ENCODE results near the gene FPR2.

FPR2 gene

DNA sequence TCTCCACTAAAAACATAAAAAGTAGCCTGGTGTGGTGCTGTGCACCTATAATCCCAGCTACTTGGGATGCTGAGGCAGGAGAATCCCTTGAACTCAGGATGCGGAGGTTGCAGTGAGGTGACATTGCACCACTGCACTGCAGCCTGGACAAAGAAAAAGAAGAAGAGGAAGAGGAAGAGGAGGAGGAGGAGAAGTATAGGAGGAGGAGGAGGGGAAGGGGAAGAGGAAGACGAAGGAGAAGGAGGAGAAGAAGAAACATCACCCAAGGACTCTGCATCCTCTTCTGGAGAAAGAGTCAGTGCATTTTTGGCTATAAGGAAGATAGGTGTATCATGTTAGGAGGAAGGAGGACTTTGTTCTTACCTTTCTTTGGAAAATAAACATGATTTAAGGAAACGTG lies 21.0 kb downstream of the FPR2 start:
- Histone ChIP-seq H3K27me3 (ENCODE audit: insufficient read depth, low read length) (peaks cover 4% of the 10 kb centered on the region; the same call in 1 of the 2 replicates), H3K4me1 (ENCODE audit: control insufficient read depth, insufficient read depth, low read length, unreplicated experiment) (peaks cover 18% of the 10 kb centered on the region), H2AFZ (ENCODE audit: low read length, unreplicated experiment) (no peak overlapping the region), H3K4me3 (ENCODE audit: low read depth, low read length) (no peak overlapping the region), H3K27ac (ENCODE audit: low read depth, low read length) (no peak overlapping the region), H3K79me2 (ENCODE audit: control insufficient read depth, insufficient read depth, low read length, unreplicated experiment) (no peaks in the 10 kb centered on the region), H3K36me3 (ENCODE audit: insufficient read depth, low read length) (no peaks in the 10 kb centered on the region)

DNA sequence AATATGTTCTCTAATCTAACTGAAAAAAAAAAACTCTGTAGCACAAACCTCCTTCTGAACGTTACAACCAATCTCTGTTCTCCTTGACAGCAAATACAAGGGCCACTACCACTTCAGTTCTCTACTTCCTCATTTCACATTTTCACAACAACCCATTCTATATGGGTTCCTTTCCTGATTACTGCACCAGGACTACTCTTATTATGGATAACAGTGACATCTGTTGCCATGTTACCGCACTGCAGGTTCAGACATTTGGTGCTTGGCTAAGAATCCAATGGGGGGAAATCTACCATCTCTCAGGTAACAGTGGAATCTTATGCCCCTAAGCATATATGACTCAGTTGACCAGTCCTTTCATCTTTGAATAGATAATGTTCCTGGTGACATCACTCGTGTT lies 22.4 kb downstream of the FPR2 start:
- Histone ChIP-seq H3K27me3 (ENCODE audit: insufficient read depth, low read length) (peaks cover 4% of the 10 kb centered on the region; the same call in 1 of the 2 replicates), H3K79me2 (ENCODE audit: control insufficient read depth, insufficient read depth, low read length, unreplicated experiment) (no peaks in the 10 kb centered on the region)

DNA sequence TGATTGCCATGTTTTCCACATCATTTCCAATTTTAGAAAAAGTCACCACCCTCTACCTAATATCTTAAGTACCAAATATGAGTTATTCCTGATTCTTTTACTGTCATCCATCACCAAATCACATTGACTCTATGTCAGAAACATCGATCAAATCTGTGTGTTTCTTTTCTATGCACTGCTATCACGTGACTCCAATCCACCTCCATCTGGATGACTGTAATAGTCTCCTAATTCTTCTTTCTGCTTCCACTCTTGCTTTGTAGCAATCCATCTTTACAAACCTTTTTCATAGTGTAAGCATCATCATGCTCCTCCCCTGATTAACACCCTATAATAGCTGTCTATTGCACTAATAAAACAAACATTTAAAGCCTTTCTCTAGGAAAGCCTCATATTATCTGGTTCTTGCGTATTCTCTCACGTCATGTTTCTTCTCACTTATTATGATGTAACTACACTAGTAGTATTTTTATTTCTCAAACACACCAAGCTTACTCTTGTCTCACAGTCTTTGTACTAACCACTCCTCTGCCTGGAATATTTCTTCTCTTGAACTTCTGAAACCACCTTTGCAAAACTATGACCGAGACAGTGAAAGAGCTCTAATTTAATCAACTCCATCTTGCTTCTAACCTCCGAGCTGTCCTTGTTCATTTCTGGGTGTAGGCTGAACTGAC lies 23.3 kb downstream of the FPR2 start:
- peaks cover 4% of the 10 kb centered on the region; the same call in 1 of the 2 replicates for H3K27me3 ChIP-seq (ENCODE audit: insufficient read depth, low read length)
- H3K4me1 ChIP-seq (ENCODE audit: control insufficient read depth, insufficient read depth, low read length, unreplicated experiment), result peaks cover 18% of the 10 kb centered on the region
- H3K36me3 ChIP-seq (ENCODE audit: insufficient read depth, low read length), result no peaks in the 10 kb centered on the region
- H3K79me2 ChIP-seq (ENCODE audit: control insufficient read depth, insufficient read depth, low read length, unreplicated experiment), result no peaks in the 10 kb centered on the region
- no peak overlapping the region for H3K4me3 ChIP-seq (ENCODE audit: low read depth, low read length)
- H3K27ac ChIP-seq (ENCODE audit: low read depth, low read length), result peak overlapping the region; percentile 77
- H2AFZ ChIP-seq (ENCODE audit: low read length, unreplicated experiment), result no peak overlapping the region

More for the DNA sequence above, 22.4 kb downstream of the FPR2 start:
- Histone ChIP-seq H3K4me1 (ENCODE audit: control insufficient read depth, insufficient read depth, low read length, unreplicated experiment) (peaks cover 18% of the 10 kb centered on the region), H3K36me3 (ENCODE audit: insufficient read depth, low read length) (no peaks in the 10 kb centered on the region), H2AFZ (ENCODE audit: low read length, unreplicated experiment) (no peak overlapping the region), H3K4me3 (ENCODE audit: low read depth, low read length) (no peak overlapping the region), H3K27ac (ENCODE audit: low read depth, low read length) (no peak overlapping the region)

DNA sequence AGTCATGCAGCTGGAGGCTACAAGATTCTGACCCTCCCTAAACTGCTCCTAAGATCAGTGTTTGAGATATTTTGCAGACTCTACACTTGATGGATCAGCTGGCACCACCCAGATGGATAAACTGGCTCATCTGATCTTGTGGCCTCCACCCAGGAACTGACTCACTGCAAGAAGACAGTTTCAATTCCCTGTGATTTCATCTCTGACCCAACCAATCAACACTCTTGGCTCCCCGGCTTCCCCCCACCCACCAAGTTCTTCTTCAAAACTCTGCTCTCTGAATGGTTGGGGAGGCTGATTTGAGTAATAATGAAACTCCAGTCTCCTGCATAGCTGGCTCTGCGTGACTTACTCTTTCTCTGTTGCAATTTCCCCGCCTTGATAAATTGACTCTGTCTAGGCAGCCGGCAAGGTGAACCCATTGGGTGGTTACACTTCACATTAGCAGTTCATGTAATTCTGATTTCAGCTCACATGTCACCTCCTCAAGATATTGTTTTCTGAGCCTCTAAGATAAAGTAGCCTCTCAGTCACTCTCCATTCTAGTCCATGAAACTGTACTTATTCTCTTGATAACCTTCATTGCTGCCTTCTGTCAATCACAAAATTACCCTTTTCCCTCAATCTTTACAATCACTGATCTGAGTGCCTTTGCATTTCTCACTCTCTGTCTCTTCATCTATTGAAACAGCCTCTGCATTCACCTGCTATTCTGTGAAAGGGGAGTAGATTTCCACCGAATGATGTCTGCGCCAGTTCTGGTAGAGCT lies 24.1 kb downstream of the FPR2 start:
- H3K27ac ChIP-seq (ENCODE audit: low read depth, low read length), result peak overlapping the region; percentile 77
- peak overlapping the region; percentile 57 for H2AFZ ChIP-seq (ENCODE audit: low read length, unreplicated experiment)
- peaks cover 18% of the 10 kb centered on the region for H3K4me1 ChIP-seq (ENCODE audit: control insufficient read depth, insufficient read depth, low read length, unreplicated experiment)
- H3K36me3 ChIP-seq (ENCODE audit: insufficient read depth, low read length), result no peaks in the 10 kb centered on the region
- no peaks in the 10 kb centered on the region for H3K79me2 ChIP-seq (ENCODE audit: control insufficient read depth, insufficient read depth, low read length, unreplicated experiment)
- peak overlapping the region; percentile 32 for H3K4me3 ChIP-seq (ENCODE audit: low read depth, low read length)
- H3K27me3 ChIP-seq (ENCODE audit: insufficient read depth, low read length), result peaks cover 4% of the 10 kb centered on the region; the same call in 1 of the 2 replicates

DNA sequence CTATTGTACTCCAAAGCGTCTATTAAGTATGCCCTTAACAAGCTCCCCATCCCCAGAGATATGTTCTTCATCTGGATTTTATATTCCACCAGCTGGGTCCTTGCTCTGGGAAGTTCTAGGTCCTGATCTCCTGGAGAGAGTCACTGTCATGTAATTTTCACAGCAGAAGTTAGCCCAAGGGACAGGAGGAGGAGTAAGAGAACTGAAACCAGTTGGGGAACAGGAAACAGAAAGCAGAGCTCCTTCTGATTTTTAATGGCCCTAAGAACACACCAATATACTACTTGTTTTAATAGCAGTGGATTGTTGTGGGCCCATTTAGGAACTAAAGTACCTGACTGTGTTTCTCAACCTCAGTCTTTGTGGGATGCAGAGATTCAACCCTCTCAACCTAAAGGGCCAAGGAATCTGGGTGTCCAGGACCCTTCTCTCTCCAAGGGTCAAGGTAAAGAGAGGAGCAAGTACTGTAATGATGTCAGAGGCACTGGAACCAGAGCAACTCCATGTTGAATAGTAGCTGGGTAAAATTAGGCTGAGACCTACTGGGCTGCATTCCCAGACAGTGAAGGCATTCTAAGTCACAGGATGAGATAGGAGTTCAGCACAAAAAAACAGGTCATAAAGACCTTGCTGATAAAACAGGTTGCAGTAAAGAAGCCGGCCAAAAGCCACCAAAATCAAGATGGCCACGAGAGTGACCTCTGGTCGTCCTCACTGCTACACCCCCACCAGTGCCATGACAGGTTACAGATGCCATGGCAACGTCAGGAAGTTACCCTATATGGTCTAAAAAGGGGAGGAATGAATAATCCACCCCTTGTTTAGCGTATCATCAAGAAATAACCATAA lies 25.9 kb downstream of the FPR2 start:
- Histone ChIP-seq H3K79me2 (ENCODE audit: control insufficient read depth, insufficient read depth, low read length, unreplicated experiment) (no peaks in the 10 kb centered on the region), H3K4me1 (ENCODE audit: control insufficient read depth, insufficient read depth, low read length, unreplicated experiment) (peaks cover 18% of the 10 kb centered on the region), H2AFZ (ENCODE audit: low read length, unreplicated experiment) (no peak overlapping the region), H3K27me3 (ENCODE audit: insufficient read depth, low read length) (no peaks in the 10 kb centered on the region), H3K27ac (ENCODE audit: low read depth, low read length) (no peak overlapping the region), H3K4me3 (ENCODE audit: low read depth, low read length) (no peak overlapping the region), H3K36me3 (ENCODE audit: insufficient read depth, low read length) (no peaks in the 10 kb centered on the region)

DNA sequence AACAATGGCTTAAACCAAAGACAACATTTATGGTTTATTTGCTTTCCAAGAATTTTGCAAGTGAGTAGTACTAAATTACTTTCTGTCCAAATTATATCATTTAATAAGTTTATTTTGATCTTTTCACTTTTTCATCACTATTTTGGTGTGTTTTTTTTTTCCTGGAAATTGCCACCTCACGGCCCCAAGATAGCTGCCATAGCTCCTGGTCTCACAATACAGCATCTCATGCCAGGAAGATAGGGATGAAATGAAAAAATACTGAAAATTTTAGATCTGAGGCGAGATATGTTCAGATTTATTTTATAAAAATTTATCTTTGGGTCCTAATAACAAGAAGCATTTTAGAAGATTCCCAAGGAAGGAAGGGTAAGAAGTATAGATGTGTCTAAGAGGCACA lies 27.0 kb downstream of the FPR2 start:
- no peaks in the 10 kb centered on the region for H3K36me3 ChIP-seq (ENCODE audit: insufficient read depth, low read length)
- H3K4me1 ChIP-seq (ENCODE audit: control insufficient read depth, insufficient read depth, low read length, unreplicated experiment), result peaks cover 18% of the 10 kb centered on the region
- H3K27ac ChIP-seq (ENCODE audit: low read depth, low read length), result no peak overlapping the region
- H3K27me3 ChIP-seq (ENCODE audit: insufficient read depth, low read length), result no peaks in the 10 kb centered on the region
- no peaks in the 10 kb centered on the region for H3K79me2 ChIP-seq (ENCODE audit: control insufficient read depth, insufficient read depth, low read length, unreplicated experiment)
- H2AFZ ChIP-seq (ENCODE audit: low read length, unreplicated experiment), result no peak overlapping the region
- H3K4me3 ChIP-seq (ENCODE audit: low read depth, low read length), result no peak overlapping the region

DNA sequence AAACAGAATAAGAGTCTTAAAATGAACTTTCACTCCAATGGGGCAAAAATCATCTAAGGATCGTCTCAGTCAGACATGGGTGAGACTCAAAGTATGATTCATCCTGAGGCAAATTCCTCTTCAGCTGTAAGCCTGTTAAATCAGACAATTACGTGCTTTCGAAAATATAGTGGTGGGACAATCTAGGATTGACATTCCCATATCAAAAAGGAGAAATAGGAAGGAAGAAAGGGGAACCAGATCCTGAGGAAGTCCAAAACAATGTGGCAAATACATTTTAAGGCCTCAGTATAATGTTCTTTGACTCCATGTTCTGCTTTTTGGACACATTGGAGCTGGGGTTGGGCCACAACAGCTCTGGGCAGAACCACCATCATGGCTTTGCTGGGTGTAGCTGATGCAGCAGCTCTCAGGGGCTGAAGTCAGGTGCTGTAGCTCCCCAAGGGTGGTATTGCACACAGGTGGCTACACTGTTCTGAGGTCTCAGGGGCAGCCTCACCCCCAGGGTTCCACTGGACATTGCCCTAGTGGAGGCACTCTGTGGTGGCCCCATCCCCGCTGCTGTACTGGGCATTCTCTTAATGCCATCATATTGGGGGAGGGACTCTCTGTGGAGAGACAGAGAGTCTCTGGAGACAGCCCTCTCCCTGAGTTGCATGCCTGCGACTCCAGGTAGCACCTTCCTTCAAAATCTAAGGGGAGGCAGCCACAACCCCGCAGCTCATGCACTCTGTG lies 28.2 kb downstream of the FPR2 start:
- H3K27ac ChIP-seq (ENCODE audit: low read depth, low read length), result no peak overlapping the region
- no peaks in the 10 kb centered on the region for H3K36me3 ChIP-seq (ENCODE audit: insufficient read depth, low read length)
- H3K27me3 ChIP-seq (ENCODE audit: insufficient read depth, low read length), result no peaks in the 10 kb centered on the region
- H2AFZ ChIP-seq (ENCODE audit: low read length, unreplicated experiment), result no peak overlapping the region
- H3K4me1 ChIP-seq (ENCODE audit: control insufficient read depth, insufficient read depth, low read length, unreplicated experiment), result peaks cover 15% of the 10 kb centered on the region
- no peak overlapping the region for H3K4me3 ChIP-seq (ENCODE audit: low read depth, low read length)
- H3K79me2 ChIP-seq (ENCODE audit: control insufficient read depth, insufficient read depth, low read length, unreplicated experiment), result no peaks in the 10 kb centered on the region

DNA sequence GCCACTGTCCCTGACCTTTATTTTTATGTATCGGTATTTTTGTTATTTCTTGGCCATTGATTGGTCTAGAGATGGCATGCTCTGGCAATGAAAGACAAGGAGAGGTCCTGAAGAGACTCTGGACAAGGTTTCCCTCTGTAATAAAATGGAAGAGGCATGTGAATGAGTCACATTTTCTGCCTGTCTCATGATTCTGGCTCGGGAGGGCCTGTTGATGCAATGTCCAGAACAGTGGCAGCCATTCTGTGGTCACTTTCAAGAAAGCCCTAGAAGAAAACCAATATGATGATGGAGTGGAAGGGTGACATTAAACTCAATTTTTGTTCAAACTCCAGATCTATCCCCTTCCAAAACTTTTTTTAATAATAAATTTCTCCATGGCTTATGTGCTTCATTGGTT lies 32.0 kb downstream of the FPR2 start:
- Histone ChIP-seq H3K4me3 (ENCODE audit: low read depth, low read length) (no peak overlapping the region), H3K79me2 (ENCODE audit: control insufficient read depth, insufficient read depth, low read length, unreplicated experiment) (no peaks in the 10 kb centered on the region), H3K36me3 (ENCODE audit: insufficient read depth, low read length) (no peaks in the 10 kb centered on the region), H3K27me3 (ENCODE audit: insufficient read depth, low read length) (no peaks in the 10 kb centered on the region), H3K27ac (ENCODE audit: low read depth, low read length) (no peak overlapping the region), H2AFZ (ENCODE audit: low read length, unreplicated experiment) (no peak overlapping the region), H3K4me1 (ENCODE audit: control insufficient read depth, insufficient read depth, low read length, unreplicated experiment) (no peaks in the 10 kb centered on the region)

DNA sequence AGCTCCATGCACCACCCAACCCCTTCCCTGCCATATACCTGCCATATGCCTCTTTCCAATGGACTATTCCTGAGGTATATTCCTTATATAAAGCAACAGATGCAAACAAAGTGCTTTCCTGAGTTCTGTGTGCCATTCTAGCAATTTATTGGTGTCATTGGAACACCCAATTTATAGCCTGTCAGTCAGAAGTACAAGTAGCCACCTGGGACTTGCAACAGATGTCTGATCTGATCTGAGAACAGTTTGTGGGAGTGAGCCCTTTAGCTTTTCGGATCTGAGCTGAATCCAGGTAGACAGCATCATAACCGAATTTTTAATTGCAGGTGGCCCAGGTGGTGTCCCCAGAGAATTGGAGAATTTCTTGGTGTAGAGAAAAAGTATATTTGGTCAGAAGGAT lies 33.0 kb downstream of the FPR2 start:
- H3K4me1 ChIP-seq (ENCODE audit: control insufficient read depth, insufficient read depth, low read length, unreplicated experiment), result peaks cover 6% of the 10 kb centered on the region
- H3K4me3 ChIP-seq (ENCODE audit: low read depth, low read length), result no peak overlapping the region
- no peaks in the 10 kb centered on the region for H3K27me3 ChIP-seq (ENCODE audit: insufficient read depth, low read length)
- no peaks in the 10 kb centered on the region for H3K79me2 ChIP-seq (ENCODE audit: control insufficient read depth, insufficient read depth, low read length, unreplicated experiment)
- no peak overlapping the region for H3K27ac ChIP-seq (ENCODE audit: low read depth, low read length)
- no peaks in the 10 kb centered on the region for H3K36me3 ChIP-seq (ENCODE audit: insufficient read depth, low read length)
- no peak overlapping the region for H2AFZ ChIP-seq (ENCODE audit: low read length, unreplicated experiment)

DNA sequence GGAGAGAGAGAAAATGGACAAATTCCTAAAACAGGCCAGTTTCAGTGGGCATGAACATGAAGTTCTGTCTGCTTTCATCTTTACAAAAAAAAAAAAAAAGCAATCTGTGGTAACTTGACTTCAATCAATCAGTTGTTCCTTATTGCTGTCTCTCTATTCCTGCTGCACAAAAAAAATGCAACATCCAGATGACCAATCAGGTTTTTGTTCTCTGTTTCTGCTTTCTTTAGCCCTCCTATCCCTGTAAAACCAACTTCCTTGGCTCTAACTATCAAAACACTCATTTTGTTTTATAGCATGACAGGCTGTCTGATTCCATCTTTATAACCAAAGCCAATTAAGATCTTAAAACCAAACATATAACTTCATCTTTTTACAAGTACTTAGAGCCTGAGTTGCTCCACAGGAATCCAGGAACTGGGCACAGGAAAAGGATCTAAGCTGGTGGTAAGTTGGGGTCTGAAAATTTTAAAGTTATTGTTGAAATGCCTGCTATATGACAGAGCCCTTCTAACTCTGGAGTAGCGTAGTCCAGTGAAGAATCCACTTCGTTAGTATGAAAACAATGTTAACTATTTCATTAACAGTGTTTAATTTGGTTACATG lies 34.0 kb downstream of the FPR2 start, which contains the start of gene FPR3:
Gene FPR3, plus strand, starts transcription at position 273 of the 606 bp plus-strand sequence. CDS start 28,592 bp downstream, outside the sequence.
- Histone ChIP-seq H2AFZ (ENCODE audit: low read length, unreplicated experiment) (no peak within 1 kb of the TSS), H3K27me3 (ENCODE audit: insufficient read depth, low read length) (no peaks in the 10 kb centered on the region), H3K27ac (ENCODE audit: low read depth, low read length) (no peak within 1 kb of the TSS)

More for the DNA sequence above, 34.0 kb downstream of the FPR2 start, which contains the start of gene FPR3:
- Histone ChIP-seq H3K4me1 (ENCODE audit: control insufficient read depth, insufficient read depth, low read length, unreplicated experiment) (peaks cover 13% of the 10 kb centered on the region), H3K4me3 (ENCODE audit: low read depth, low read length) (no peak within 1 kb of the TSS), H3K79me2 (ENCODE audit: control insufficient read depth, insufficient read depth, low read length, unreplicated experiment) (no peaks in the 10 kb centered on the region), H3K36me3 (ENCODE audit: insufficient read depth, low read length) (no peaks in the 10 kb centered on the region)
